Esophagus squamous epithelium (tissue), 5 donors: Measurements from ENCODE around the gene BEND7. TPM values are rescaled to one million over a fixed set of nuclear protein-coding genes. Genes with fewer than 3 reads are reported as not detected.

Experiments used
- DNase-seq: peaks from one replicate; lab custom pipeline; 2025; lab: John Stamatoyannopoulos, UW
- H3K27ac ChIP-seq, 4 donors: fragments of 200-600 bp; sonication (generic); one replicate each; pipeline ENCODE4 v1.5.1; 2016 to 2019; ENCODE audit warnings: mild to moderate bottlenecking in 1 of 4
- H3K27me3 ChIP-seq, 4 donors: fragments of 200-600 bp; sonication (generic); 1 replicate in 3 of 4; 2 replicates in 1 of 4; pipeline versions ENCODE4 v1.5.1 to v1.6.0; 2017 to 2021; ENCODE audit warnings: antibody characterized with exemption in 1 of 4
- H3K36me3 ChIP-seq, 3 donors: fragments of 200-600 bp; sonication (generic); one replicate each; pipeline ENCODE4 v1.5.1; 2016 to 2019
- H3K4me1 ChIP-seq, 3 donors: fragments of 200-600 bp; sonication (generic); one replicate each; pipeline ENCODE4 v1.5.1; 2017 to 2019
- H3K4me3 ChIP-seq, 4 donors: fragments of 200-600 bp; sonication (generic); 1 replicate in 3 of 4; 2 replicates in 1 of 4; pipeline ENCODE4 v1.5.1; 2016 to 2019; ENCODE audit warnings: mild to moderate bottlenecking in 2 of 4, moderate library complexity in 1 of 4
- H3K9me3 ChIP-seq, 3 donors: fragments of 200-600 bp; sonication (generic); one replicate each; pipeline ENCODE4 v1.5.1; 2016 to 2019
- CTCF ChIP-seq, 6 experiments: fragments of 450-650 bp in 4 of 6; fragments of 200-600 bp in 2 of 6; sonication (generic) in 2 of 6; IDR thresholded peaks; one replicate each; pipeline ENCODE4 v1.5.1; 2016 to 2019; ENCODE audit warnings: antibody characterized with exemption in 6 of 6, mild to moderate bottlenecking in 4 of 6, moderate library complexity in 4 of 6
- POLR2A ChIP-seq, 4 donors: fragments of 450-650 bp; IDR thresholded peaks; one replicate each; pipeline ENCODE4 v1.6.1; 2017; ENCODE audit warnings: antibody characterized with exemption in 4 of 4, mild to moderate bottlenecking in 4 of 4, moderate library complexity in 3 of 4
- WGBS, 2 donors: methylation state at CpG; one replicate each; pipeline ENCODE4 v1.1.5; 2018; 5-methylcytosine and 5-hydroxymethylcytosine counted together
- intact Hi-C: fragments of 100-400 bp; cut with DNase I; formaldehyde crosslinking; loops from one replicate; pipeline ENCODE4 v1.15.0; 2022
- total RNA-seq, 4 donors: library from RNA; depleted of rRNA; stranded (reverse); fragments of >200 nt; gene quantifications; one replicate each; pipeline ENCODE4 v1.1.0, GENCODE V29; 2016
- donor health status: DM: yes; HTN: yes; CAD: no.

Gene BEND7
- total RNA-seq, 4 donors from 2014 or later = 0.70 to 6.7 (median 2.8) TPM

GRCh38 chr10:13458687-13459012 is 70.2 kb downstream of the BEND7 start:
- Histone ChIP-seq H3K36me3 (no peaks in the 10 kb centered on the region), H3K4me1 (no peaks in the 10 kb centered on the region), H3K4me3 (no peak overlapping the region), H3K27ac (no peak overlapping the region), H3K9me3 (no peaks in the 10 kb centered on the region), H3K27me3 (no peaks in the 10 kb centered on the region)
- no peak for TF ChIP-seq POLR2A (IDR thresholded peaks at IDR 0.05)
- no peak for TF ChIP-seq CTCF (IDR thresholded peaks at IDR 0.05)
- intact Hi-C loops = no loop called here
- 100% methylated on average over 1 to 3 of the region's 4 CpGs for WGBS, 2 donors
- DNase-seq = no peak

DNA sequence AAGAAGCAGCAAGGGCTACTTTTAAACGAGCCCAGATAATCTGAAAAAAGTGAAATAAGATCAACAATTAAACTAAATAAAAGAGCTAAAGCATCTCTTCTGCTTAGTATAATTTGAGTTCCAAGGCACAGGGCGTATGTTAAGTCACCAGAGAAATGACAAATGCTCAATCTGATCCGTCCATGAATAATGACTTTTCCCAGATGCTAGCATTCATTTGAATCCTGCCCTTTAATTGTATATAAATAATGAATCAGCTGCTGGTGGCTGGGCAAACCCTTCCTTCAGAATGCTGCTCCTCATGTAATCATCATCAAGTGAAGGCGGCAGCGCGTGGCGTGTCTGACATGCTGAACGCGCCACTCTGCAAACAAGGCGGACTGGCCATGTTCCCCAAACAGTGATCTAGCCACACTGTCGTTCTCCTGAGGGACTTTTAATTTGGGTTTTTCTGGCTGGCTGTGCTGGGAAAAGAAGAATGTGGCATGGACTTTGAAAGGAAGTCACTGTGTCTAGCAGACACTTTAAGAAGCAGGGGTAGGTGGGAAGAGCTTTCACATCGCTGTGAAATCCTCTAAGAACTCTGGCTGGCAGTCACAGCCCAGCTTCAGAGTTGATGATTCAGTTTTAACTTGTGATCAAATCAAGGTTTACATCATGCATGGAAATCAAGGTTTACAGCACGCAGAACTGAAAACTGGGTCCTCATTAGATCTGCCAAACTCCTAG is 70.7 kb downstream of the BEND7 start:
- intact Hi-C loops = no loop called here
- no peaks in the 10 kb centered on the region for H3K27me3 ChIP-seq
- 77 to 83% methylated on average over 12 to 13 of the region's 13 CpGs for WGBS, 2 donors
- H3K36me3 ChIP-seq = no peaks in the 10 kb centered on the region
- H3K27ac ChIP-seq = no peak overlapping the region
- no peak for DNase-seq
- no peaks in the 10 kb centered on the region for H3K4me1 ChIP-seq
- no peak for TF ChIP-seq CTCF (IDR thresholded peaks at IDR 0.05)
- no peak for TF ChIP-seq POLR2A (IDR thresholded peaks at IDR 0.05)
- H3K9me3 ChIP-seq = no peaks in the 10 kb centered on the region
- H3K4me3 ChIP-seq = no peak overlapping the region

DNA sequence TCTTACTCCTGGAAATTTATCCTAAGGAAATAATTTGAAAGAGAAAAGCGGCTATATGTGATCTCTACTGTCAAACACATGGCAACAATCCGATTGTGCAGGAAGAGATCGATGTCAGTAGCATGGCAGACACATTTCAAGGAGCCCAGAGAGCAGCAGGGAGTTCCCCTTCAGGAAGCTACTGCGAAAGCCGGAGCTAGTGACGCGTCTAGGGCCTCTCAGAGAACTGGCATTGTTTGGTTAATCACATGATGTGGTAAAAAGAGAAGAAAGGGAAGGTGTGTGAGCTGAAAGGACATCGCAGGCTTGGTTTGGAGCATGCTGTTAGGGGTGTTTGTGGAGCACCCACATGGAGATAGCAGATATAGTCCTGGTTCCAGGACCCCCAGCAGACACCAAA is 74.9 kb downstream of the BEND7 start:
- Histone ChIP-seq H3K9me3 (no peaks in the 10 kb centered on the region), H3K36me3 (no peaks in the 10 kb centered on the region), H3K27me3 (no peaks in the 10 kb centered on the region), H3K4me3 (no peak overlapping the region), H3K27ac (no peak overlapping the region), H3K4me1 (peaks cover 0 to 6% (median 0%) of the 10 kb centered on the region in 3 donors)
- WGBS, 2 donors = 61 to 74% methylated on average over 8 of the region's 8 CpGs
- intact Hi-C loops = no loop called here
- DNase-seq = no peak
- TF ChIP-seq POLR2A (IDR thresholded peaks at IDR 0.05) = no peak
- no peak for TF ChIP-seq CTCF (IDR thresholded peaks at IDR 0.05)

DNA sequence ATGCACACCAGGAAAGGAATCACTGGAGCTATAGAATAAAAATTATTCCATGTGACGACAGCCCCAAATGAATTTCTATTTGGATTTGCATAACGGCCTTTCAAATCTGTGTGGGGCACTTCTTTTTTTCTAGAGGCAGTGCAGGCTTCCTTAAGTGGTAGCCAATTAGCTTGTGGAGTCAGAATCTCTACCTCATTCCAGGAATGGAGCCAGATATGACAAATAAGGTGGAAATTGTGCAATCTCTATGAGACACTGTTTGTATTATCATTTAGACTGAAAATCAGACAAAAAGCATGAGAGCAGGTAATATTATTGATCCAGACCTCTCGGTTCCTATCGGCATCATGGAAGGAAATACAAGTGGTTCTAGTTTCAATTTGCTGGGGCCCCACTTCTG is 78.7 kb downstream of the BEND7 start:
- TF ChIP-seq CTCF (IDR thresholded peaks at IDR 0.05) (no peak), POLR2A (IDR thresholded peaks at IDR 0.05) (no peak)
- H3K36me3 ChIP-seq = peaks cover 0 to 28% (median 0%) of the 10 kb centered on the region in 3 donors
- intact Hi-C loops = no loop called here
- H3K27ac ChIP-seq = no peak overlapping the region
- peaks cover 0 to 6% (median 0%) of the 10 kb centered on the region in 3 donors for H3K4me1 ChIP-seq
- no peaks in the 10 kb centered on the region for H3K9me3 ChIP-seq
- DNase-seq = no peak
- WGBS, 2 donors = 31 to 45% methylated on average over 4 of the region's 4 CpGs
- no peaks in the 10 kb centered on the region for H3K27me3 ChIP-seq
- no peak overlapping the region for H3K4me3 ChIP-seq

GRCh38 chr10:13449296-13449695 is 79.5 kb downstream of the BEND7 start:
- DNase-seq = no peak
- H3K27ac ChIP-seq = no peak overlapping the region
- WGBS, 2 donors = 48 to 60% methylated on average over 7 of the region's 7 CpGs
- H3K4me3 ChIP-seq = no peak overlapping the region
- peaks cover 0 to 6% (median 0%) of the 10 kb centered on the region in 3 donors for H3K4me1 ChIP-seq
- H3K36me3 ChIP-seq = peaks cover 0 to 28% (median 0%) of the 10 kb centered on the region in 3 donors
- TF ChIP-seq POLR2A (IDR thresholded peaks at IDR 0.05) = no peak
- TF ChIP-seq CTCF (IDR thresholded peaks at IDR 0.05) = no peak
- no peaks in the 10 kb centered on the region for H3K9me3 ChIP-seq
- no peaks in the 10 kb centered on the region for H3K27me3 ChIP-seq
- intact Hi-C loops = no loop called here
